ENCODE results near the gene KLHL13.
"Not testable (repeated sequence)": the region's sequence is repeated elsewhere in the genome, so short reads cannot be mapped to it uniquely, and the experiment has no call there.

Gene KLHL13

GRCh38 chrX:118116713-118117550, at the start of gene KLHL13:
KLHL13 (minus strand) TSS chrX:118116810; CDS start chrX:118028473, 88,337 bp downstream.
- DNase-seq (ENCODE audit: low read depth in 2 of 2): no peak

- DNase-seq (ENCODE audit: low read depth in 2 of 2): no peak
Measured at GRCh38 chrX:118164138-118164537, 47.5 kb upstream of the KLHL13 start.

GRCh38 chrX:118156953-118157608, 40.5 kb upstream of the KLHL13 start:
- DNase-seq (ENCODE audit: low read depth in 2 of 2): no peak

GRCh38 chrX:118156254-118156952, 39.8 kb upstream of the KLHL13 start:
- DNase-seq (ENCODE audit: low read depth in 2 of 2): no peak

- DNase-seq (ENCODE audit: low read depth in 2 of 2): no peak
Measured at GRCh38 chrX:118153270-118153669, 36.7 kb upstream of the KLHL13 start.

- no peak for DNase-seq (ENCODE audit: low read depth in 2 of 2)
Measured at GRCh38 chrX:118152721-118153120, 36.1 kb upstream of the KLHL13 start.

GRCh38 chrX:118148737-118149136, 32.1 kb upstream of the KLHL13 start:
- no peak for DNase-seq (ENCODE audit: low read depth in 2 of 2)

GRCh38 chrX:118147771-118148170, 31.2 kb upstream of the KLHL13 start:
- not testable (repeated sequence) for DNase-seq (ENCODE audit: low read depth in 2 of 2)

- no peak for DNase-seq (ENCODE audit: low read depth in 2 of 2)
Measured at GRCh38 chrX:118143578-118143977, 27.0 kb upstream of the KLHL13 start.

GRCh38 chrX:118131336-118131735, 14.7 kb upstream of the KLHL13 start:
- DNase-seq (ENCODE audit: low read depth in 2 of 2): no peak

GRCh38 chrX:118129681-118130080, 13.1 kb upstream of the KLHL13 start:
- DNase-seq (ENCODE audit: low read depth in 2 of 2): no peak

GRCh38 chrX:118128724-118129123, 12.1 kb upstream of the KLHL13 start:
- DNase-seq (ENCODE audit: low read depth in 2 of 2): no peak

GRCh38 chrX:118126286-118126685, 9.7 kb upstream of the KLHL13 start:
- DNase-seq (ENCODE audit: low read depth in 2 of 2): no peak

GRCh38 chrX:118124243-118124642, 7.6 kb upstream of the KLHL13 start:
- not testable (repeated sequence) for DNase-seq (ENCODE audit: low read depth in 2 of 2)

GRCh38 chrX:118117741-118118140, 1.1 kb upstream of the KLHL13 start:
- no peak for DNase-seq (ENCODE audit: low read depth in 2 of 2)

- DNase-seq (ENCODE audit: low read depth in 2 of 2): no peak
Measured at GRCh38 chrX:118115953-118116712, 477 bp downstream of the KLHL13 start.

GRCh38 chrX:118114971-118115370, 1.6 kb downstream of the KLHL13 start:
- no peak for DNase-seq (ENCODE audit: low read depth in 2 of 2)

- DNase-seq (ENCODE audit: low read depth in 2 of 2): no peak
Measured at GRCh38 chrX:118109065-118109464, 7.5 kb downstream of the KLHL13 start.

GRCh38 chrX:118108304-118108703, 8.3 kb downstream of the KLHL13 start:
- DNase-seq (ENCODE audit: low read depth in 2 of 2): no peak

GRCh38 chrX:118100091-118100490, 16.5 kb downstream of the KLHL13 start:
- no peak for DNase-seq (ENCODE audit: low read depth in 2 of 2)

- no peak for DNase-seq (ENCODE audit: low read depth in 2 of 2)
Measured at GRCh38 chrX:118088084-118088483, 28.5 kb downstream of the KLHL13 start.

GRCh38 chrX:118074196-118074595, 42.4 kb downstream of the KLHL13 start:
- no peak for DNase-seq (ENCODE audit: low read depth in 2 of 2)

Data from stimulated activated CD4-positive, alpha-beta T cell treated with anti-CD3 and anti-CD28 coated beads, Interleukin-1b, Interleukin-23, amount 100 ng/mL, for 1 hour (primary cell).